ENCODE measurements around the gene SNAI1.
"Not testable (repeated sequence)": the region's sequence is repeated elsewhere in the genome, so short reads cannot be mapped to it uniquely, and the experiment has no call there.

The SNAI1 gene

DNA sequence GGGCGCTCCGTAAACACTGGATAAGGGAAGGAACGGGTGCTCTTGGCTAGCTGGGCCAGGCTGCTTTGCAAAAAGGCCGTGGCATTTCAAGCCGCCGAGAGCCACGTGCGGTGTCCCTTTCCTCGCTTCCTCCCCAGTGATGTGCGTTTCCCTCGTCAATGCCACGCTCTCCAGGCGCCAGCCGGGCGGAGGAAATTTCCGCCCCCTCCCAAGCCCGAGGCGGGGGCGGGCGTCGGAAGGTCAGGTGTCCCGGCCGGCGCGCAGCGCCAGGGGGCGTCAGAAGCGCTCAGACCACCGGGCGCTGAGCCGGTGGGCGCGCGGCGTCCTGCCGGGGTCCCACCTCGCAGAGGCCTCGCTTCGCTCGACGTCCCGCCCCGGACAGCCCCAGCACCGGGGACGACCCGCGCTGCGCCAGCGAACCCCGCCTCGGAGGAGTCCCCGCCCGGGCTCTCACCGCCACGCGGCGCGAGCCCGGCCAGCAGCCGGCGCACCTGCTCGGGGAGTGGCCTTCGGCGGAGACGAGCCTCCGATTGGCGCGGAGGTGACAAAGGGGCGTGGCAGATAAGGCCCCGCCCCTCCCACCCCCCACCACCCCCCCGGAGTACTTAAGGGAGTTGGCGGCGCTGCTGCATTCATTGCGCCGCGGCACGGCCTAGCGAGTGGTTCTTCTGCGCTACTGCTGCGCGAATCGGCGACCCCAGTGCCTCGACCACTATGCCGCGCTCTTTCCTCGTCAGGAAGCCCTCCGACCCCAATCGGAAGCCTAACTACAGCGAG, at the start of gene SNAI1:
Gene SNAI1 (plus strand): TSS at position 635 of the 777 bp plus-strand sequence. CDS start 80 bp downstream, at position 715.
- peak; percentile 2 for DNase-seq

DNA sequence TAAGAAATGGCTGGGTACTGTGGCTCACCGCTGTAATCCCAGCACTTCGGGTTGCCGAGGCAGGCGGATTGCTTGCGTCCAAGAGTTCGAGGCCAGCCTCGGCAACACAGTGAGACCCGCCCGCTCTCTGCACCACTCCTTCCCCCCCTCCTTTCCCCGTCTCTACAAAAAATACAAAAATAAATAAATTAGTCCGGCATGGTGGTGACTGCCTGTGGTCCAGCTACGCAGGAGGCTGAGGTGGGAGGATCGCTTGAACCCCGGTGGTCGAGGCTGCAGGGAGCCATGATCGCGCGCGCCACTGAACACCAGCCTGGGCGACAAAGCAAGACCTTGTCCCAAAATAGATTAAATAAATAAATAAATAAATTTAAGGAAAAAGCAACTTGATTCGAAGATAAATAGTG, 47.0 kb upstream of the SNAI1 start:
- no peak for DNase-seq

DNA sequence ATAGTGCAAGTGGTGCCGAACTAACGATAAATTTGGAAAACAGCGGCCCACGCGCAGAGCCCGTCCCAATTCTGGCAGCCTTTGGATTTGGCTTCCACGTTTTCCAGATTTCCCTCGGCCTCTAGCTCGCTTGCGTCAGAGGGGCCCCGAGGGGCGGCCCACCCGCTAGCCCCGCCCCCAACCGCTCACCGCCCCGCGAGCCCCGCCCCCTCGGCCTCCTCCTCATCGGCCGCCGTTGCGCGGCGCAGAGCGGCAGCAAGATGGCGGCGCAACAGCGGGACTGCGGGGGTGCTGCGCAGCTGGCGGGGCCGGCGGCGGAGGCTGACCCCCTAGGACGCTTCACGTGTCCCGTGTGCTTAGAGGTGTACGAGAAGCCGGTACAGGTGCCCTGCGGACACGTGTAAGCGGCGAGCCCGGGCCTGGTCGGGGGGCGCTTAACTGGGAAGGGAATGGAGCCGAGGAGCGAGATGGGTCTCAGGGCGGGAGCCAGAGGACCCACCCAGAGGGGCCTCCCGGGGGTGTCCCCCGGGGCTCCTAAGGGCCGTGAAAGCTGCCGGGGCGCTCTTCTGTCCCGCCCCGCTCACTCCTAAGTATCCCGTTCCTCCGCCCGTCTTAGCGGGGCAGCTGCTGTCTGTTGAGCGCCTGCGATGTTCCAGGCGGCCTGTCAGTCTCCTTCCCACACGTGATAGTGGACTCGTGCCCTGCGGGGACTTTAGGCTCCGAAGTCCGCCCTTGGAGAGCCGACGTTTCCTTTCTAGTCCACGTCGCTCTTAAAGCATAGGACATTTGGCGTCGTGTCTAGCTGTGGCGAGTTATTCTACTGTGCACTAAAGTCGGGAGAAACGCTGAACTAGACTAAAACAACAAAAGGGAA, 46.4 kb upstream of the SNAI1 start, which contains the start of gene RNF114:
Gene RNF114 (plus strand): TSS at position 245 of the 874 bp plus-strand sequence. CDS start 16 bp downstream, at position 261.
- DNase-seq: peak; percentile 24

DNA sequence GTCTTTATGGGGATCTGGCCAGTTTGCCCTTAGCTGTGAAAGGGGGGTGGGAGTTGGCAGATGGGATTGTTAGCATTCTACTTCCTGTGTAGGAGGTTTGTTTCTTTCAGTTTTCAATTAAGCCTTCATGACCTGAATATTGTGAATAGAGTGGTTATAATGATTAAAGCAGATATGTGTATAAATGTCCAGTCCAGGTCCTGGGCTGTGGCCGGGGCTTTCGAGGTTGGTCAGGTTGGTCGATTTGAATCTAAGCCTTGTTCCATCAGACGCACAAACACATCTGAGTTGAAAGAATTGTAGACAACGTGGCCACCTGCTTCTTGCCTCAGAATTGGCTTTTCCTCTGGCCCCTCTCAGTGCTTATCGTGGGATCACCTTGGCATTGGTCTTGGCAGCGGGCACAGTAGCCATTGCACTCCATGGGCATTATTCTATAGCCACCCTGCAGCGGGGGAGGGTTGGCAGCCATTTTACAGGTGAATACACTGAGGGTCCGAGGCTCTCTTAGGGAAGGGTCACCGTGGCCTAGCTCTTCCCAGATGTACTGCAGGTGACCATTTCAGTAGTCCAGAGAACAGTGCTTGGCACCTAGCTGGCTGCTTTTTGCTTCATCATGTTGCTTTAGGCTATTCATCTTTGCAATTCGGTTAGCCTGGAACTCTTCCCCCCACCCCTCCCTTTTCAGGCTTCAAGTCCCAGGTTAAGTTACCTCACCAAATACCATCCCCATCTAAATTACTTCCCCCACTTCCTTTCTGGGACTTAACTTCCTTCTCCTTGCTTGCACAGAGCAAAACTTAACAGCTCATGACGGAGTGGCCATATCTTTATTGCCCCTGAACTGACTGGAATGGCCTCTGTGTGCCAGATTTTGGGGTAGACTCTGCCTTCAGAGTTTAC, 45.5 kb upstream of the SNAI1 start:
- DNase-seq: no peak

DNA sequence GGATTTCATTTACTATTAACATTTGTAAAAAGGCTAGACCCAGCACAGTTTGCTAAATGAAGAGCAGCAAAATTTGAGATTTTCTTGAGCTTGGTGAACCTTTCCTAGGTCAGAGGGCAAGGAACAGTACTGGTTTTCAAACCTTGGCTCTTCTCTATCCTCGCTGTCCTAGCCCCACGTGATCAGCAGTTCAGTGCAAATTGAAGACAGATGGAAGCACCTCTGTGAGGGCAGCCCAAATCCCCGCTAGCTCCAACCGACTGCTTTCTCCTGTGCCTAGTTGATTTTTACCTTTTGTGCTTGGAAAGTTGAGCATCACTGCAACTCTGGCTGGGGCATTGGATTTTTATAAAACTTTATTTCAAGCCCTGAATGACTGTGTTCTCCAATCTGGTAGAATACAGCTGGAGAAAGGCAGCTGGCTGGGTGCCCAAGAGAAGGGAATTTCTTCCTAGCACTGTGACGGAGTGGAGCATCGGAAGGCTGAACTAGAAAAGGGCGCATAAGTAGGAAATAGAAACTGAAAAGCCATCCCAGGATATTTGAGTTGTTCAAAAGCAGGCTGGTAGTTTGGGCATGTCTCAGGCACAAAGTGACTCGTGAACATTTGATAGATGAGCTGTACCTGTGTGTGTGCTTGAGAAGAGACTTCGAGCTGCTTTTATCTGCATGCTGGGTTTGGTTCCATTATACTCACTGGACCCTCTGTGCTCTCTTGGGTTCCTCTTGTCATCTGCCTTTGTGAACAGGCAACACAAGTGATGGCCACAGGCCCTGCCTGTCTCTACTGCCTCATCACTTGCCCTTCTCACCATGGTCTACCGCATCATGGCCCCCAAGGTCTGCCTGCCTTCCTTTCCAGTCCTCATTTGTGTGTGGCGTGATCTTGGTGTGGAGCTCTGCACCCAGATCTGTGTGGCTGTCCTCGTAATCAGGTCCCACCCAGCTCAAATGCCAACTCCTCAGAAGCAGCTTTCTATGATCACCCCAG, 44.3 kb upstream of the SNAI1 start:
- DNase-seq: no peak

DNA sequence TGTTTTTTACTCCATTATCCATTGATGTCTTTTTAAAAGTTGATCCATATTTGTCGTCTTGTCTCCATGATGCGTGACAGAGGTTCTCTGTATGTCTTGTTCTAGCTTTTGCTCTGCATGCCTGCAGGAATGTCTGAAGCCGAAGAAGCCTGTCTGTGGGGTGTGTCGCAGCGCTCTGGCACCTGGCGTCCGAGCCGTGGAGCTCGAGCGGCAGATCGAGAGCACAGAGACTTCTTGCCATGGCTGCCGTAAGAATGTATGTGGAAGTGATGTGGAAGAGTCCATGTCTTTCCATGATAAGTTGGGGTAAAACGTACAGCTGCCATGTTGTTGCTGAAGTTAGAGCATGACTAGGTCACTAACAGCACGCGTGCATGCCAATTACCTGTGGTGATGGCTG, 41.3 kb upstream of the SNAI1 start:
- no peak for DNase-seq

DNA sequence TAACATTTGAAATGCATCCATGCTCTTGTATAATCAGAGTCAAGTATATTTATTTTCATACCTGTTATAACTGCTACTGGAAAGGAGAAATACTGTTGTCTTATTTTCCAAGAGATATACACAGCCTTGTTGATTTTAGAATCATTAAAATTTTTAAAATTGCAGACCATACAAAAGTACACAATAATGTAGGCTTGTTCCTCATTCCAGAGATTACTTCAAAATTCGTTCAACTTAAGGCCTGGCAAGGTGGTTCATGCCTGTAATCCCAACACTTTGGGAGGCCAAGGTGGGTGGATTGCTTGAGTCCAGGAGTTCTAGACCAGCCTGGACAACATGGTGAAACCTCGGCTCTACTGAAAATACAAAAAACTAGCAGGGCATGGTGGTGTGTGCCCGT, 40.5 kb upstream of the SNAI1 start:
- DNase-seq: no peak

DNA sequence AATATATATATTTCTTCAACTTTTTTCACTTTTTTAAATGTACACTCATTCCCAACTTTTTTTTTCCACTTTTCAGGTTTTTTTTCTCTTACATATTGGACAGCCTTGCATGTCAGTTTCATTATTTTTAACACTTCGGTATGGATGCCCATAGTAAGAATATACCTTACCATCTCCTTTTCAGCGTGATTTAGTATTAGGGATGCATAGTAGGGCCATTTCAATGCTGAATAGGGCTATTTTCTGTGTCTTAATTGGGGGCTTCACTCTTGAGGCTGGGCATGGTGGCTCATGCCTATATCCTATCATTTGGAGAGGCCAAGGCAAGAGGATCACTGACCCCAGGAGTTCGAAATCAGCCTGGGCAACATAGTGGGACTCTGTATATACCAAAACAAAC, 39.8 kb upstream of the SNAI1 start:
- no peak for DNase-seq

DNA sequence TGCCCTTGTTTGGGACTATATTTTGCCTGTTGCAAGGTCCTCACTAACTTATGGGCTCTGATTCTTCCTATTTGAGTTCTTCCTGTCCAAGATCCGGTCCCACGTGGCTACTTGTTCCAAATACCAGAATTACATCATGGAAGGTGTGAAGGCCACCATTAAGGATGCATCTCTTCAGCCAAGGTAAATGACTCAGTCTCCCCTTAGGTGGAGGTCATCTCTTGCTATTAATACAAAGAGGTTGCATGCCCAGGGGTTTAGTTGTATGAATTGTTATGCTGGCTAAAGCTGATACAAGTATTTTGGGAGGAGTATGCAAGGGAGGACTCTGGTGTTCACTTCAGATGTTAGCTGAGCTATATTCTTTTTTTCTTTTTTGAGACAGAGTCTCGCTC, 37.5 kb upstream of the SNAI1 start:
- no peak for DNase-seq

DNA sequence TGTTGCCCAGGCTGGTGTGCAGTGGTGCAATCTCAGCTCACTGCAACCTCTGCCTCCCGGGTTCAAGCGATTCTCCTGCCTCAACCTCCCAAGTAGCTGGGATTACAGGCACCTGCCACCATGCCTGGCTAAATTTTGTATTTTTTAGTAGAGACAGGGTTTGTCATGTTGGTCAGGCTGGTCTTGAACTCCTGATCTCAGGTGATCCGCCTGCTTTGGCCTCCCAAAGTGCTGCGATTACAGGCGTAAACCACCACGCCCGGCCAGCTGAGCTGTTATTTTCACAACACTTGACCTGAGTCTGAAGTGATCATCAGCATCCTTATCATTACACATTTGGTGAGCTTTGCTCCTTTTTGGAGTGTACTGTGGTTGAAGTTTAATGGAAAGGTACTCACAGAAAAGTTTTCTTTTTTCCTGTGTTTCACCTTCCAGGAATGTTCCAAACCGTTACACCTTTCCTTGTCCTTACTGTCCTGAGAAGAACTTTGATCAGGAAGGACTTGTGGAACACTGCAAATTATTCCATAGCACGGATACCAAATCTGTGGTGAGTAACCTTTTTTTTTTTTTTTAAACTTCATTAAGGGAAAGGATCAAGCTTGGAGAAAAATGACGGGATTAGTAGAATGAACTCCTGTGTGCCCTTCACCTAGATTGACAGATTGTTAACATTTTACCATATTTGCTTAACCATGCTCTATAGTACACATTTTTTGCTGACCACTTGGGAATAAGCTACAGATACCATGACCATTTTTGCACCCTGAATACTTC, 36.9 kb upstream of the SNAI1 start:
- DNase-seq: no peak

DNA sequence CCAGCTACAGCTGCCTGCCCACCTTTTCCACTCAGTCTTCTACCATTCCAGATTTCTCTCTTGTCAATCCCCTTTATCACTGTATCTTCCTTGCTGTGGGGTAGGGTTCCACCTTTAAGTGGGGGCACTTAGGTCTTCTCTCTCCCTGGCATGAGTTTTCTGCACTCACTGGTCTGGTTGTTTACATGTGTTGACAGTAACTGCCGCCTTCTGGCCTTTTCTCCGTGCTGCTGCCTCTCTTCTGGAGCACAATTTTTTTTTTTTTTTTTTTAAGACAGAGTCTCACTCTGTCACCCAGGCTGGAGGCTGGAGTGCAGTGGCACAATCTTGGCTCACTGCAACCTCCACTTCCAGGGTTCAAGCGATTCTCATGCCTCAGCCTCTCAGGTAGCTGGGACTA, 34.6 kb upstream of the SNAI1 start:
- no peak for DNase-seq

DNA sequence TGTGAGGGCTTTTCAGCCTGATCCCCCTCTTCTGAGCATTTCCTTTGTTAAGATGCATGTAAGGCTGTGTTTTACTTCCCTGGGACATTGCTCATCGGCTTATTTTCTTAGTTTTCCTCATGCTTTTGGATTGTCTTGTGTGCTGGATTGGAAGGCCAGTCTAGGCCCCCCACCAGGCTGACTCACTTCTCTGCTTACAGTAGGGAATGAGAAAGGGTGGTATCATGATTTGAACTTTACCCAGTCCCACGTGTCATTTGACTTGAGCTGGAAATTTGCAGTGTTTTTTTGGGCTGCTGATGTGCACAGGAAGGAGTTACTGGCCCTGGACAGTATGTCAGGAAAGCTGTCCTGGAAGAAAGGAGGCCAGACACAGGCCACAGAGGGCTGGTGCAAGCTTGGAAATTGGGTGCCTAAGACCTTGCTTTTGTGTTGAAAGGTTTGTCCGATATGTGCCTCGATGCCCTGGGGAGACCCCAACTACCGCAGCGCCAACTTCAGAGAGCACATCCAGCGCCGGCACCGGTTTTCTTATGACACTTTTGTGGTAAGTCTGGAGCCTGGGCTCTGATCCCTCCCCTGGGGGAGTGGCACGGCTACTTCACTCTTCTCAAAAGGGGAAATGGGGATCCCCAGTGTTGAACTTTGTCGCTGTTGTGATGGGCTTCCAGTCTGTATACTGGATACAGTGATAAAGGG, 33.8 kb upstream of the SNAI1 start:
- DNase-seq: no peak

DNA sequence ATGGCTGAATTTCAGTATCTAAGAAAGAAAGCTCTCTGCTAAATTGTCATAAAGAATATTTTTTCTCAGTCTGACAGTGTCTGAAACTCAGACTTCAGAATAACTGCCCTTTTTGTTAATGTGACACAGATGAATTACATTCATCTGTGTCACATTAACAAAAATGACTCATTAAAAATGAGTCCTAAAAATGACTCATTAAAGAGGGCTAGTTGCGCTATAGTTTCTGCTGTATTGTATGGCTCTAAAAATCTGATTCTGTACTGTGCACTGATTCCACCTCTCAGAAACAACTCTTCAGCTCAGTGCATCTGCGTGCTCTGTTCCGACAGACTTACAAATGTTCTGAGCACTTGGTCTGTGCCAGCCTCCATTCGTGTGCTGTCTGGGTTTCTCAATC, 31.6 kb upstream of the SNAI1 start:
- DNase-seq: no peak

DNA sequence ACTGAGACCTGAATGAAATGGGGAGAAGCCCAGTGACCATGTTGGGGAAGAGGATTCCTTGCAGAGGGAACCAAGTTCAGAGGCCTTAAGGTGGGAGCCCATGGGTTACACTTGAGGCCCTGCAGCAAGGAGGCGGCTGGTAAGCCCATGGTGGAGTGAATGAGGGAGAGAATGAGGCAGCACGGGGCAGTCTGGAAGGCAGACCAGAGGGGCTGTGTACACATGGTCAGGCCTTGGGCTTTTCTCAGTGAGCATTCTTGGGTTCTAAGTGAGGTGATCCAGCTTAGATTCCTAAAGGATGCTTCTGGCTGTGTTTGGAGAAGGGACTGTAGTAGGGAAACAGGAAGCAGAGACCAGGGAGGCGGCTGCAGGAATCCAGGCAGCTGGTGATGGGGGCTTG, 27.6 kb upstream of the SNAI1 start:
- no peak for DNase-seq

DNA sequence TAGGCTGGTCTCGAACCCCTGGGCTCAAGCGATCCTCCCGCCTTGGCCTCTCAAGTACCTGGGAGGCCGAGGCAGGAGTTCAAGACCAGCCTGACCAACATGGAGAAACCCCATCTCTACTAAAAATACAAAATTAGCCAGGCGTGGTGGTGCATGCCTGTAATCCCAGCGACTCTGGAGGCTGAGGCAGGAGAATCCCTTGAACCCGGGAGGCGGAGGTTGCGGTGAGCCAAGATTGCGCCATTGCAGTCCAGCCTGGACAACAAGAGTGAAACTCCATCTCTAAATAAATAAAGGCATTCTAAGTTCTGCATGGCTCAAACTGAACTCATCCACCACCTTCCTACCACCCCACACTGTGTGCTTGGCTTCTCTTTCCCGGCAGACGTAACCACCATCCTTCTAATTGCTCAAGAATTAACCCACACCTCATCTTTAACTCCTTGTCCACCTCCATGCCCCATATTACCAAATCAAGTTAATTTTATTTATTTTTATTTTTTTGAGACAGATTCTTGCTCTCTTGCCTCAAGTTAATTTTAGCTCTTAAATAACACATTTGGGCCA, 26.9 kb upstream of the SNAI1 start:
- DNase-seq: not testable (repeated sequence)

DNA sequence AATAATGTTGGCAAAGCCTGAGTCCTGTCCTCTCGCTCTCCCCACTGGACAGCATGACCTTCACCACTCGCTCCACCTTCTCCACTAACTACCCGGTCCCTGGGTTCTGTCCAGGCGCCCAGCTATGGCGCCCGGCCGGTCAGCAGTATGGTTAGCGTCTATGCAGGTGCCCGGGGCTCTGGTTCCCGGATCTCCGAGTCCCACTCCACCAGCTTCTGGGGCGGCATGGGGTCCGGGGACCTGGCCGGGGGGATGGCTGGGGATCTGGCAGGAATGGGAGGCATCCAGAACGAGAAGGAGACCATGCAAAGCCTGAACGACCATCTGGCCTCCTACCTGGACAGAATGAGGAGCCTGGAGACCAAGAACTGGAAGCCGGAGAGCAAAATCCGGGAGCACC, 26.1 kb upstream of the SNAI1 start:
- no peak for DNase-seq

DNA sequence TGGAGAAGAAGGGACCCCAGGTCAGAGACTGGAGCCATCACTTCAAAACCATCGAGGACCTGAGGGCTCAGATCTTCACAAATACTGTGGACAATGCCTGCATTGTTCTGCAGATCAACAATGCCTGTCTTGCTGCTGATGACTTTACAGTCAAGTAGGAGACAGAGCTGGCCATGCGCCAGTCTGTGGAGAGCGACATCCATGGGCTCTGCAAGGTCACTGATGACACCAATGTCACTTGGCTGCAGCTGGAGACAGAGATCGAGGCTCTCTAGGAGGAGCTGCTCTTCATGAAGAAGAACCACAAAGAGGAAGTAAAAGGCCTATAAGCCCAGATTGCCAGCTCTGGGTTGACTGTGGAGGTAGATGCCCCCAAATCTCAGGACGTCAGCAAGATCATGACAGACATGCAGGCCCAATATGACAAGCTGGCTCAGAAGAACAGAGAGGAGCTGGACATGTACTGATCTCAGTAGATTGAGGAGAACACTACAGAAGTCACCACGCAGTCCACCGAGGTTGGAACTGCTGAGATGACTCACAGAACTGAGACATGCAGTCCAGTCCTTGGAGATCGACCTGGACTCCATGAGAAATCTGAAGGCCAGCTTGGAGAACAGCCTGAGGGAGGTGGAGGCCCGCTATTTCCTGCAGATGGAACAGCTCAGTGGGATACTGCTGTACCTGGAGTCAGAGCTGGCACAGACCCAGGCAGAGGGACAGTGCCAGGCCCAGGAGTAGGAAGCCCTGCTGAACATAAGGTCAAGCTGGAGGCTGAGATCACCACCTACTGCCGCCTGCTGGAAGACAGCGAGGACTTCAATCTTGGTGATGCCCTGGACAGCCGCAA, 25.5 kb upstream of the SNAI1 start:
- DNase-seq: not testable (repeated sequence)

DNA sequence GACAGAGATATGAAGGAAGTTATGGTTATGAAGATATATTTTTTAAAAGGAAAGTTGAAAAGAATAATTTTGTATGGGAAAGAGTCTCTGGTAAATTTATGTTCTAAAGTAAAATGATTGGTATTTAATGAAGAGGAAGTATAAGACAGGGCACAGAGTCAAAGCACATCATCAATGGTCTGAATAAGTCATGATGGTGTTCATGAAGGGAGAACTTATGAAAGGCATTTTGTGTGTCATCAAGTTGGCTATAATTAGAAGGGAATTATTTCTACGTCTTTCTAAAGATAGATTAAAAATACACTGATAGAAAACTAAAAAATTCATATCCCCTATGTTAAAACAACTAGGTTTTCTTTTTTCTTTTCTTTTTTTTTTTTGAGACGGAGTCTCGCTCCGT, 21.4 kb upstream of the SNAI1 start:
- DNase-seq: no peak
